H9 (cell line): ENCODE results near the gene TENM4. TPM values are rescaled to one million over a fixed set of nuclear protein-coding genes. Genes with fewer than 3 reads are reported as not detected.
A peak's percentile ranks its signal among the peaks of the same experiment; 100 is the strongest.

ENCODE experiments used
- DNase-seq: peaks from one replicate; pipeline ENCODE4 v3.0.0-alpha.2; 2017
- H2AFZ ChIP-seq: one replicate; pipeline ENCODE4 v1.6.1; 2013; ENCODE audit warnings: mild to moderate bottlenecking, low read length, control low read depth, moderate library complexity
- H2AK5ac ChIP-seq: 2 replicates; pipeline ENCODE4 v1.6.1; 2013; ENCODE audit warnings: low read length, control low read depth, mixed read lengths; ENCODE audit not compliant: insufficient read length
- H2BK120ac ChIP-seq: one replicate; pipeline ENCODE4 v1.6.1; 2013; ENCODE audit warnings: low read depth, mild to moderate bottlenecking, low read length, control low read depth, inconsistent platforms; ENCODE audit not compliant: poor library complexity, severe bottlenecking
- H2BK12ac ChIP-seq: 2 replicates; pipeline ENCODE4 v1.6.1; 2013; ENCODE audit warnings: low read length, control low read depth, mixed read lengths, low read depth; ENCODE audit not compliant: insufficient read length
- H2BK15ac ChIP-seq: 2 replicates; pipeline ENCODE4 v1.6.1; 2013; ENCODE audit warnings: low read depth, low read length, control low read depth
- H2BK20ac ChIP-seq: one replicate; pipeline ENCODE4 v1.6.1; 2013; ENCODE audit warnings: low read depth, mild to moderate bottlenecking, low read length, control low read depth, inconsistent platforms; ENCODE audit not compliant: poor library complexity, severe bottlenecking
- H2BK5ac ChIP-seq: 2 replicates; pipeline ENCODE4 v1.6.1; 2013; ENCODE audit warnings: low read length, control low read depth, mixed read lengths; ENCODE audit not compliant: insufficient read length
- H3K14ac ChIP-seq: 2 replicates; pipeline ENCODE4 v1.6.1; 2013; ENCODE audit warnings: low read length, control low read depth; ENCODE audit not compliant: insufficient read depth
- H3K18ac ChIP-seq: 2 replicates; pipeline ENCODE4 v1.6.1; 2013; ENCODE audit warnings: low read depth, mild to moderate bottlenecking, mixed read lengths, low read length, control low read depth; ENCODE audit not compliant: insufficient read length
- H3K23ac ChIP-seq: 2 replicates; pipeline ENCODE4 v1.6.1; 2013; ENCODE audit warnings: low read length, control low read depth, mixed read lengths, low read depth; ENCODE audit not compliant: insufficient read length
- H3K23me2 ChIP-seq: 2 replicates; pipeline ENCODE4 v1.6.1; 2013; ENCODE audit warnings: low read depth, mild to moderate bottlenecking, mixed read lengths, low read length, control low read depth; ENCODE audit not compliant: insufficient read length, poor library complexity, severe bottlenecking
- H3K27ac ChIP-seq: 2 replicates; pipeline ENCODE4 v1.5.1; 2013; ENCODE audit warnings: low read length, control low read depth, mixed read lengths, low read depth; ENCODE audit not compliant: insufficient read length
- H3K27me3 ChIP-seq: 2 replicates; pipeline ENCODE4 v1.6.1; 2013; ENCODE audit warnings: low read length, control low read depth, inconsistent platforms; ENCODE audit not compliant: insufficient read depth
- H3K4ac ChIP-seq: 2 replicates; pipeline ENCODE4 v1.6.1; 2013; ENCODE audit warnings: low read depth, mild to moderate bottlenecking, control low read depth, inconsistent platforms, low read length, moderate library complexity
- H3K4me1 ChIP-seq: 2 replicates; pipeline ENCODE4 v1.6.1; 2013; ENCODE audit warnings: low read length, control low read depth, inconsistent platforms; ENCODE audit not compliant: insufficient read depth
- H3K4me2 ChIP-seq: 2 replicates; pipeline ENCODE4 v1.6.1; 2013; ENCODE audit warnings: low read length, control low read depth, mixed read lengths; ENCODE audit not compliant: insufficient read length, insufficient read depth
- H3K56ac ChIP-seq: 2 replicates; pipeline ENCODE4 v1.6.1; 2013; ENCODE audit warnings: low read depth, mild to moderate bottlenecking, mixed read lengths, low read length, control low read depth; ENCODE audit not compliant: insufficient read length
- H3K79me1 ChIP-seq: 2 replicates; pipeline ENCODE4 v1.6.1; 2013; ENCODE audit warnings: low read depth, mild to moderate bottlenecking, moderate library complexity, low read length, control low read depth, inconsistent platforms; ENCODE audit not compliant: insufficient read depth, poor library complexity, severe bottlenecking
- H3K79me2 ChIP-seq: 2 replicates; pipeline ENCODE4 v1.6.1; 2013; ENCODE audit warnings: low read length, control low read depth, inconsistent platforms; ENCODE audit not compliant: insufficient read depth
- H3K9ac ChIP-seq: 2 replicates; pipeline ENCODE4 v1.6.1; 2013; ENCODE audit warnings: low read length, control low read depth, mixed read lengths; ENCODE audit not compliant: insufficient read length; ENCODE audit errors: extremely low read depth
- H3K9me3 ChIP-seq: one replicate; pipeline ENCODE4 v1.6.1; 2013; ENCODE audit warnings: low read depth, low read length, inconsistent platforms; ENCODE audit not compliant: control insufficient read depth
- H3T11ph ChIP-seq: one replicate; pipeline ENCODE4 v1.6.1; 2013; ENCODE audit warnings: mild to moderate bottlenecking, low read length, control low read depth, inconsistent platforms
- H4K20me1 ChIP-seq: one replicate; pipeline ENCODE4 v1.6.1; 2013; ENCODE audit not compliant: control insufficient read depth, insufficient read length, insufficient read depth
- H4K5ac ChIP-seq: 2 replicates; pipeline ENCODE4 v1.6.1; 2013; ENCODE audit warnings: low read depth, mild to moderate bottlenecking, mixed read lengths, low read length, control low read depth; ENCODE audit not compliant: insufficient read length
- H4K8ac ChIP-seq: replicated peaks from 2 replicates; pipeline ENCODE4 v1.6.1; 2013; ENCODE audit warnings: low read length, control low read depth, mixed read lengths, low read depth; ENCODE audit not compliant: insufficient read length
- H4K91ac ChIP-seq: 2 replicates; pipeline ENCODE4 v1.6.1; 2013; ENCODE audit warnings: low read depth, mild to moderate bottlenecking, moderate library complexity, mixed read lengths, low read length, control low read depth; ENCODE audit not compliant: insufficient read length
- H3K27ac Mint-ChIP-seq, 3 experiments: 2 replicates in 2 of 3; 3 replicates in 1 of 3; pipeline ENCODE4 v1.8.0; 2020 to 2021; ENCODE audit warnings: mixed read lengths in 3 of 3, mild to moderate bottlenecking in 1 of 3, moderate library complexity in 1 of 3
- H3K27me3 Mint-ChIP-seq: 2 replicates; pipeline ENCODE4 v1.8.0; 2021; ENCODE audit warnings: low read depth, mild to moderate bottlenecking, moderate library complexity, mixed read lengths
- H3K36me3 Mint-ChIP-seq, 3 experiments: 2 replicates in 2 of 3; 3 replicates in 1 of 3; pipeline ENCODE4 v1.8.0; 2020 to 2021; ENCODE audit warnings: low read depth in 3 of 3, mixed read lengths in 3 of 3; ENCODE audit not compliant: insufficient read depth in 1 of 3
- H3K4me1 Mint-ChIP-seq, 2 experiments: 2 replicates each; pipeline ENCODE4 v1.8.0; 2020; ENCODE audit warnings: mixed read lengths in 2 of 2
- H3K4me3 Mint-ChIP-seq, 2 experiments: 2 replicates in 1 of 2; 3 replicates in 1 of 2; pipeline ENCODE4 v1.8.0; 2020 to 2021; ENCODE audit warnings: mild to moderate bottlenecking in 2 of 2, mixed read lengths in 2 of 2, moderate library complexity in 1 of 2
- H3K9me3 Mint-ChIP-seq, 2 experiments: 2 replicates in 1 of 2; 3 replicates in 1 of 2; pipeline ENCODE4 v1.8.0; 2020; ENCODE audit warnings: mild to moderate bottlenecking in 2 of 2, mixed read lengths in 2 of 2, moderate library complexity in 1 of 2
- CTCF ChIP-seq: fragments of 200-600 bp; sonication (generic); conservative IDR thresholded peaks from 3 replicates; pipeline ENCODE4 v1.8.0; 2021; ENCODE audit warnings: antibody characterized with exemption, mild to moderate bottlenecking
- WGBS: extraction: QIAGEN DNeasy Blood & Tissue Kit; methylation state at CpG from one replicate; pipeline ENCODE4 v1.1.7; 2013; ENCODE audit warnings: missing lambda C conversion rate, low lambda C conversion rate, mixed read lengths; ENCODE audit not compliant: insufficient read length; ENCODE audit errors: extremely low coverage; 5-methylcytosine and 5-hydroxymethylcytosine counted together
- total RNA-seq: library from RNA; stranded (reverse); gene quantifications from 2 replicates; pipeline ENCODE4 v1.2.1, GENCODE V29; 2021

TENM4 gene
- total RNA-seq, 1 experiment from 2014 or later = 4.6 TPM

GRCh38 chr11:79076526-79077115 lies 364.2 kb downstream of the TENM4 start:
- Histone ChIP-seq H2AFZ (no peak overlapping the region), H4K8ac (no peak overlapping the region), H2BK15ac (no peak overlapping the region), H3K9me3 (no peaks in the 10 kb centered on the region), H3K23me2 (no peaks in the 10 kb centered on the region), H4K20me1 (no peaks in the 10 kb centered on the region), H3K27ac (no peak overlapping the region), H2AK5ac (no peak overlapping the region), H3K56ac (no peak overlapping the region), H4K91ac (no peak overlapping the region), H2BK12ac (no peak overlapping the region), H3K79me1 (no peaks in the 10 kb centered on the region), H3K4me2 (no peak overlapping the region), H2BK5ac (no peak overlapping the region), H3K4me1 (no peaks in the 10 kb centered on the region), H3K4ac (no peak overlapping the region), H3K23ac (no peak overlapping the region), H3K27me3 (no peaks in the 10 kb centered on the region), H2BK20ac (no peak overlapping the region), H3K14ac (no peak overlapping the region), H3K79me2 (no peaks in the 10 kb centered on the region), H4K5ac (no peak overlapping the region), H2BK120ac (no peak overlapping the region), H3K18ac (no peak overlapping the region), H3T11ph (no peak overlapping the region), H3K9ac (no peak overlapping the region)
- peaks cover 4 to 15% (median 7%) of the 10 kb centered on the region in 3 experiments; a peak in 6 of 7 replicates for H3K36me3 Mint-ChIP-seq
- DNase-seq = no peak
- no peaks in the 10 kb centered on the region; the same call in 1 of the 2 replicates for H3K27me3 Mint-ChIP-seq
- peaks cover 9% of the 10 kb centered on the region in 2 experiments for H3K9me3 Mint-ChIP-seq
- H3K4me3 Mint-ChIP-seq = no peak overlapping the region
- WGBS = no CpG with 5 or more reads among the region's 4 CpGs
- H3K4me1 Mint-ChIP-seq = peaks cover 16 to 28% of the 10 kb centered on the region in 2 experiments
- no peak overlapping the region for H3K27ac Mint-ChIP-seq
- peak; percentile 84 for TF ChIP-seq CTCF
